Dermis microvascular lymphatic vessel endothelial cell (primary cell): Measurements from ENCODE around the gene RAVER1. TPM values are rescaled to one million over a fixed set of nuclear protein-coding genes. Genes with fewer than 3 reads are reported as not detected.
A peak's percentile ranks its signal among the peaks of the same experiment; 100 is the strongest.
"Not testable (repeated sequence)": the region's sequence is repeated elsewhere in the genome, so short reads cannot be mapped to it uniquely, and the experiment has no call there.

Experiments used
- DNase-seq, 2 donors: peaks; one replicate each; pipeline versions ENCODE4 v3.0.0 to v3.0.0-alpha.2; 2010; ENCODE audit warnings: low read depth in 2 of 2
- total RNA-seq: library from RNA; depleted of rRNA; stranded (reverse); fragments of >200 nt; gene quantifications from 2 replicates; pipeline ENCODE4 v1.2.1, GENCODE V29; 2014

RAVER1 gene
- total RNA-seq, 1 donor from 2014 or later = 5.4 TPM

DNA sequence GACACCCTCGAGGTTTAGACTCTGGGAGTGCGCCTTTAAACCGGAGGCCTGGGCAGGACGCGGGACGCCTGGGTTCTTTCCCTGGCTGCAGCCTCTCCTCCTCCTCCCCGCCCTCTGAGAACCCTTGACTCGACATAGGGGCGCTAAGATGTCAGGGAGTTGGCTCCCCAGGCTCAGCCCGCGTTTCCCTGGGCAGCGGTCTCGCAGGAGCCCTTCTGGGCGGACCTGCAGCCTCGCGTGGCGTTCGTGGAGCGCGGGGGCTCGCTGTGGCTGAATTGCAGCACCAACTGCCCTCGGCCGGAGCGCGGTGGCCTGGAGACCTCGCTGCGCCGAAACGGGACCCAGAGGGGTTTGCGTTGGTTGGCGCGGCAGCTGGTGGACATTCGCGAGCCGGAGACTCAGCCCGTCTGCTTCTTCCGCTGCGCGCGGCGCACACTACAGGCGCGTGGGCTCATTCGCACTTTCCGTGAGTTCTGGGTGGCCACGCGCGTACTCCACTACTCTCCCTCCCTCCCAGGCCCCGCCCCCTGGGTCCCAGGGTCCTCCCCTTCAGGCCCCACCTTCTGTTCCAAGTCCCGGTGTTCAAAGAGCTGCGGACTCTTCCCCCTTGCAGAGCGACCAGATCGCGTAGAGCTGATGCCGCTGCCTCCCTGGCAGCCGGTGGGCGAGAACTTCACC, 42.3 kb downstream of the RAVER1 start:
- DNase-seq = no peak

DNA sequence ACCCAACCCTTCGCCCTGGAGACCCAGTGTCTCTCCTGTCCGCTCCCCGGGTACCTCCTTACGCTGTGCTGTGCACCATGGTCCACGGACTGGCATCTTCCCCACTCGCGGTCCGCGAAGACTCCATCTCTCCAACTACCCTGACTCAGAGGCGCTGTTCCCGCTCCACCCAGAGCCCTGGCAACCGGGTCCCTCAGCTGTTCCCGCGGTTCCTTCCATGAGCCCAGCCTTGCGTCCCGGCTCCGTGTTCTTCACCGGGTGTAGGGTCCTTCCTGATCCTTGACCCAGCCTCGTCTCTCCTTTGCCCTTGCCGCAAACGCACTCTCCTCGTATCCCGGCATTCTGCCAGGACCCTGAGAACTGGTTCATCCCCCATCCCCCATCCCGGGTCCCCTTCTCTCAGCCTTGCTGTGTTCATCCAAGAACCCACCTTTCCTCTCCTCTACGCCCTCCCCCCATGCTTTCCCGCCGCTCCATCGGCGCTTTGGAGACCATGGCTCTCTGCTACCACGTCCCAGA, 42.9 kb downstream of the RAVER1 start:
- DNase-seq = no peak

DNA sequence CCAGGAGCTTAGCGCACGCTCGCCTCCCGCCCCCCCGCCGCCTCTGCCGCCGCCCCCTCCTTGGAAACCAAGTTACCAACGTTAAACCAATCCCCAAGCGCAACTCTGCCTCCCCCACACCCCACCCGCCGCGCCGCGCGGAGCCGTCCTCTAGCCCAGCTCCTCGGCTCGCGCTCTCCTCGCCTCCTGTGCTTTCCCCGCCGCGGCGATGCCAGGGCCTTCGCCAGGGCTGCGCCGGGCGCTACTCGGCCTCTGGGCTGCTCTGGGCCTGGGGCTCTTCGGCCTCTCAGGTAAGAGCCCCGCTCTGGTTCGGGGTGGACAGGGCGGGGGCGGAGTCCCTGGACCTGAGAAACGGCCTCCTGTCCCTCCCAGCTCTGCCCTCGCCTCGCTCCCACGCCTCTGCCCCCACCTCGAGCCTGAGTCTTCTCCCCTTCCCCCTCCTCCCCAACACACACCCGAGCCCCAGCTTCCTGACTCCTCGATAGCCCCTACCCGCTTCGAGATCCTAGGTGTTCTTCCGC, 43.4 kb downstream of the RAVER1 start, which contains the start of gene ICAM5:
Gene ICAM5 (plus strand): TSS at position 117 of the 521 bp plus-strand sequence. CDS start 92 bp downstream, at position 209.
- DNase-seq = no peak

DNA sequence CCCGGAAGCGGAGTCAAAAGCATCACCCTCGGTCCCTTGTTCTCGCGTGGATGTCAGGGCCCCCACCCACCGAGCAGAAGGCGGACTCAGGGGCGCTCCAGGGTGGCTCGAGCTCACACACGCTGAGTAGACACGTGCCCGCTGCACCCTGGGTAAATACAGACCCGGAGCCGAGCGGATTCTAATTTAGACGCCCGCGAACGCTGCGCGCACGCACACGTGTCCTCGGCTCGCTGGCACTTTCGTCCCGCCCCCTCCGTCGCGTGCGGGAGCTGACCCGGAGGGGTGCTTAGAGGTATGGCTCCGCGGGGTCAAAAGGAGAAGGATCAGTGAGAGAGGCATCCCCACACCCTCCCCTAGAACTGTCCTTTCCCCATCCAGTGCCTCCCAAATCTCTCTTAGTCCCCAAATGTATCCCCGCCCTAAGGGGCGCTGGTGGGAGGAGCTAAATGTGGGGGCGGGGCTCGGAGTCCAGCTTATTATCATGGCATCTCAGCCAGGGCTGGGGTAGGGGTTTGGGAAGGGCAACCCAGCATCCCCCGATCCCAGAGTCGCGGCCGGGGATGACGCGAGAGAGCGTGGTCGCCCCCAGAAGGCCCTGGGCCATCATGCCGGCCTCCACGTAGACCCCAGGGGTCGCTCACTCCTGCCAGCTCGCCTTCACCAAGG, 44.0 kb downstream of the RAVER1 start:
- DNase-seq = peak in 1 of 2 donors; percentile 35

DNA sequence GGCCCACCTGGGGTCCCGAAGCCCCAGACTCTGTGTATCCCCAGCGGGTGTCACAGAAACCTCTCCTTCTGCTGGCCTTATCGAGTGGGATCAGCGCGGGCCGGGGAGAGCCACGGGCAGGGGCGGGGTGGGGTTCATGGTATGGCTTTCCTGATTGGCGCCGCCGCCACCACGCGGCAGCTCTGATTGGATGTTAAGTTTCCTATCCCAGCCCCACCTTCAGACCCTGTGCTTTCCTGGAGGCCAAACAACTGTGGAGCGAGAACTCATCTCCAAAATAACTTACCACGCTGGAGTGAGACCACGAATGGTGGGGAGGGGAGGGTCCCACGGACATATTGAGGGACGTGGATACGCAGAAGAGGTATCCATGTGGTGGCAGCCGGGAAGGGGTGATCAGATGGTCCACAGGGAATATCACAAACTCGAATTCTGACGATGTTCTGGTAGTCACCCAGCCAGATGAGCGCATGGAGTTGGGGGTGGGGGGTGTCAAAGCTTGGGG, 44.6 kb downstream of the RAVER1 start:
- peak in 1 of 2 donors; percentile 66 for DNase-seq

DNA sequence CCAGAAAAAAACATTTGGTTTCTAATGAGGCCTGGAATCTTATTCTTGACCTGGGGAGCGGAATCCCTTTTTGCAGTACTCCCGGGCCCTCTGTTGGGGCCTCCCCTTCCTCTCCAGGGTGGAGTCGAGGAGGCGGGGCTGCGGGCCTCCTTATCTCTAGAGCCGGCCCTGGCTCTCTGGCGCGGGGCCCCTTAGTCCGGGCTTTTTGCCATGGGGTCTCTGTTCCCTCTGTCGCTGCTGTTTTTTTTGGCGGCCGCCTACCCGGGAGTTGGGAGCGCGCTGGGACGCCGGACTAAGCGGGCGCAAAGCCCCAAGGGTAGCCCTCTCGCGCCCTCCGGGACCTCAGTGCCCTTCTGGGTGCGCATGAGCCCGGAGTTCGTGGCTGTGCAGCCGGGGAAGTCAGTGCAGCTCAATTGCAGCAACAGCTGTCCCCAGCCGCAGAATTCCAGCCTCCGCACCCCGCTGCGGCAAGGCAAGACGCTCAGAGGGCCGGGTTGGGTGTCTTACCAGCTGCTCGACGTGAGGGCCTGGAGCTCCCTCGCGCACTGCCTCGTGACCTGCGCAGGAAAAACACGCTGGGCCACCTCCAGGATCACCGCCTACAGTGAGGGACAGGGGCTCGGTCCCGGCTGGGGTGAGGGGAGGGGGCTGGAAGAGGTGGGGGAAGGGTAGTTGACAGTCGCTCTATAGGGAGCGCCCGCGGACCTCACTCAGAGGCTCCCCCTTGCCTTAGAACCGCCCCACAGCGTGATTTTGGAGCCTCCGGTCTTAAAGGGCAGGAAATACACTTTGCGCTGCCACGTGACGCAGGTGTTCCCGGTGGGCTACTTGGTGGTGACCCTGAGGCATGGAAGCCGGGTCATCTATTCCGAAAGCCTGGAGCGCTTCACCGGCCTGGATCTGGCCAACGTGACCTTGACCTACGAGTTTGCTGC, 46.3 kb downstream of the RAVER1 start, which contains the start of gene ICAM4:
Gene ICAM4 (plus strand): TSS at position 153 of the 935 bp plus-strand sequence. CDS start 58 bp downstream, at position 211.
- DNase-seq = peak in 1 of 2 donors; percentile 46

DNA sequence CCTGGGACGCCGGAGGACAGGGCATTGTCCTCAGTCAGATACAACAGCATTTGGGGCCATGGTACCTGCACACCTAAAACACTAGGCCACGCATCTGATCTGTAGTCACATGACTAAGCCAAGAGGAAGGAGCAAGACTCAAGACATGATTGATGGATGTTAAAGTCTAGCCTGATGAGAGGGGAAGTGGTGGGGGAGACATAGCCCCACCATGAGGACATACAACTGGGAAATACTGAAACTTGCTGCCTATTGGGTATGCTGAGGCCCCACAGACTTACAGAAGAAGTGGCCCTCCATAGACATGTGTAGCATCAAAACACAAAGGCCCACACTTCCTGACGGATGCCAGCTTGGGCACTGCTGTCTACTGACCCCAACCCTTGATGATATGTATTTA, 47.9 kb downstream of the RAVER1 start:
- DNase-seq = no peak

DNA sequence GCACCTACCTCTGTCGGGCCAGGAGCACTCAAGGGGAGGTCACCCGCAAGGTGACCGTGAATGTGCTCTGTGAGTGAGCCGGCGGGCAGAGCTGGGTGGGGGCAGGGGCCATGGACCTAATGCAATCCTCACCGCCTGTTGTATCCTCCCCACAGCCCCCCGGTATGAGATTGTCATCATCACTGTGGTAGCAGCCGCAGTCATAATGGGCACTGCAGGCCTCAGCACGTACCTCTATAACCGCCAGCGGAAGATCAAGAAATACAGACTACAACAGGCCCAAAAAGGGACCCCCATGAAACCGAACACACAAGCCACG, 48.4 kb downstream of the RAVER1 start:
- no peak for DNase-seq

DNA sequence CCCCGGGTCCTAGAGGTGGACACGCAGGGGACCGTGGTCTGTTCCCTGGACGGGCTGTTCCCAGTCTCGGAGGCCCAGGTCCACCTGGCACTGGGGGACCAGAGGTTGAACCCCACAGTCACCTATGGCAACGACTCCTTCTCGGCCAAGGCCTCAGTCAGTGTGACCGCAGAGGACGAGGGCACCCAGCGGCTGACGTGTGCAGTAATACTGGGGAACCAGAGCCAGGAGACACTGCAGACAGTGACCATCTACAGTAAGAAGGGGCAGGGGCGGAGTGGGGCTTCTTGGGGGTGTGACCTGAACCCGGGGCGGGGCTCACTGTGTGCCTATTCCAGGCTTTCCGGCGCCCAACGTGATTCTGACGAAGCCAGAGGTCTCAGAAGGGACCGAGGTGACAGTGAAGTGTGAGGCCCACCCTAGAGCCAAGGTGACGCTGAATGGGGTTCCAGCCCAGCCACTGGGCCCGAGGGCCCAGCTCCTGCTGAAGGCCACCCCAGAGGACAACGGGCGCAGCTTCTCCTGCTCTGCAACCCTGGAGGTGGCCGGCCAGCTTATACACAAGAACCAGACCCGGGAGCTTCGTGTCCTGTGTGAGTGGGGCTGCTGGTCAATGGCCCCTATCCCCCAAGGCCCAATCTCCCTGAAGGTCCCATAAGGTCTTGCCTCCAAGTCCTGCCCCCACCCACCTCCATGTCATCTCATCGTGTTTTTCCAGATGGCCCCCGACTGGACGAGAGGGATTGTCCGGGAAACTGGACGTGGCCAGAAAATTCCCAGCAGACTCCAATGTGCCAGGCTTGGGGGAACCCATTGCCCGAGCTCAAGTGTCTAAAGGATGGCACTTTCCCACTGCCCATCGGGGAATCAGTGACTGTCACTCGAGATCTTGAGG, 49.0 kb downstream of the RAVER1 start:
- no peak for DNase-seq

DNA sequence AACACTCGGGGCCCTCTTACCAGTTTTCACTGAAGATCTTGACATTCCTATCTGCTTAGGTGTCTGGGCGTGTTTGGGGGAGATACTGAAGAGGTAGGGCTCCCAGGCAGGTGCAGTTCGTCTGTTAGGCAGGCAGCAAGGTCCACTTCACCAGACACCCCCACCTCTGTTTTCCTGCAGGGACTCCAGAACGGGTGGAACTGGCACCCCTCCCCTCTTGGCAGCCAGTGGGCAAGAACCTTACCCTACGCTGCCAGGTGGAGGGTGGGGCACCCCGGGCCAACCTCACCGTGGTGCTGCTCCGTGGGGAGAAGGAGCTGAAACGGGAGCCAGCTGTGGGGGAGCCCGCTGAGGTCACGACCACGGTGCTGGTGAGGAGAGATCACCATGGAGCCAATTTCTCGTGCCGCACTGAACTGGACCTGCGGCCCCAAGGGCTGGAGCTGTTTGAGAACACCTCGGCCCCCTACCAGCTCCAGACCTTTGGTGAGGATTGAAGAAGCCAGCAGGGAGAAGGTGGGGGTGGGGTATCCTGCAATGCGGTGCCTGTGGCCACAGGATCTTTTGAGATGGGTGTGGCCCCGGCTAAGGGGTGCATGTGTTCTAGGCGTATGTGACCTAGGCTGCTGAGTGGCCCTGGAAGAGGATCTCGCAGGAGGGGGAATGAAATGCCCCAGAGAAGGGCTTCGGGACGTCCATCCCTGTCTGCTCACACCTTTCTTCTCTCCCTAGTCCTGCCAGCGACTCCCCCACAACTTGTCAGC, 49.8 kb downstream of the RAVER1 start:
- no peak for DNase-seq

DNA sequence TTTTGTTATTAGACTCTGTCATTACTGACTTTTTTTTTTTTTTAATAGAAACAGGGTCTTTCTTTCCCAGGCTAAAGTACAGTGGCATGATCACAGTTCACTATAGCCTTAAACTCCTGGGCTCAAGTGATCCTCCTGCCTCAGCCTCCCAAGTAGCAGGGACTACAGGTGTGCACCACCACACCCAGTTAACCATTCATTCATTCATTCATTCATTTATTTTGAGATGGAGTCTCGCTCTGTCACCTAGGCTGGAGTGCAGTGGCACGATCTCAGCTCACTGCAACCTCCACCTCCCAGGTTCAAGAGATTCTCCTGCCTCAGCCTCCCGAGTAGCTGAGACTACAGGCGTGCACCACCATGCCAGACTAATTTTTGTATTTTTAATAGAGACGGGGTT, 51.3 kb downstream of the RAVER1 start:
- not testable (repeated sequence) for DNase-seq

DNA sequence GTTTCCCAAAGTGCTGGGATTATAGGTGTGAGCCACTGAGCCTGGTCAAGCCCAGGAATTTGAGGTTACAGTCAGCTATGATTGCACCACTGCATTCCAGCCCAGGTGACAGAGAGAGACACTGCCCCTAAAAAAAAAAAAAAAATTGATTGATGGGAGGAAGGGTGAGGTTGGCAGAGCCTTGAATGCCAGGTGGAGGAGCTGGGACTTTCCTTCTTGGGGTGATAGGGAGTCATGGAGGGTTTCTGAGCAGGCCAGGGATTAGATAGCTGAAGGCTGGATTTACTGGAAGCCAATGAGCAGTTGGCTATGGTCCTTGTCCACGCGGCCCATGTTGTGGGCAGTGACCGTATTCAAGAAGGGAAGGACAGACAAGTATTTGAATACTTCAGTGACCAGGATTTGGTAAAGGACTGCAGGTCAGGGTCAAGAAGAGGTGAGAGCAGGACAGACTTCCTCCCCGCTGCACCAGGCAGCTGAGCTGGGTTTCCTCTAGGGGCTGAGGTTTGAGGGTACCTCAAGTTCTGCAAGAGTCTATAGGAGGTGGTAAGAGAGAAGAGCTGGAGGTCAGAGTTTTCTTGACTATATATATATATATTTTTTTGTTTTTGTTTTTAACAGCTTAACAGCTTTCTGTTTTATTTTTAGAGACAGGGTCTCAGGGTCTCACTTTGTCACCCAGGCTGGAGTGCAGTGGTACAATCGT, 53.4 kb downstream of the RAVER1 start:
- DNase-seq = no peak

DNA sequence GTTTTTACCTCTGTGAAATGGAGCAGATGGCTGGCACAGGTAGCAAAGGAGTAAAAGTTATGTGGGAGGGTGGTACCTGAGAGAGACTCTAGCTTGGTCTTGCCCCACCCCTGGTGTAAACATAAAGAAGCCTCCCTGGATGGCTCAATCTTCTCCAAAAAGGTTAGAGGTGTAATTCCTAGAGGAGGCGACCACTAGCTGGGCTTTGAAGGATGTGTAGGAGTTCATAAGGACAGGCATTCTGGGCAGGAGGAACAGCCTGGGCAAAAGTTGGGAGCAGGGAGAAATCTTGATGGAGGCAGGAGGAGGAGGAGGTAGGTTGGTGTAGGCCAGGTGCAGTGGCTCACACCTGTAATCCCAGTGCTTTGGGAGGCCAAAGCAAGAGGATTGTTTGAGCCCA, 54.4 kb downstream of the RAVER1 start:
- DNase-seq = no peak

DNA sequence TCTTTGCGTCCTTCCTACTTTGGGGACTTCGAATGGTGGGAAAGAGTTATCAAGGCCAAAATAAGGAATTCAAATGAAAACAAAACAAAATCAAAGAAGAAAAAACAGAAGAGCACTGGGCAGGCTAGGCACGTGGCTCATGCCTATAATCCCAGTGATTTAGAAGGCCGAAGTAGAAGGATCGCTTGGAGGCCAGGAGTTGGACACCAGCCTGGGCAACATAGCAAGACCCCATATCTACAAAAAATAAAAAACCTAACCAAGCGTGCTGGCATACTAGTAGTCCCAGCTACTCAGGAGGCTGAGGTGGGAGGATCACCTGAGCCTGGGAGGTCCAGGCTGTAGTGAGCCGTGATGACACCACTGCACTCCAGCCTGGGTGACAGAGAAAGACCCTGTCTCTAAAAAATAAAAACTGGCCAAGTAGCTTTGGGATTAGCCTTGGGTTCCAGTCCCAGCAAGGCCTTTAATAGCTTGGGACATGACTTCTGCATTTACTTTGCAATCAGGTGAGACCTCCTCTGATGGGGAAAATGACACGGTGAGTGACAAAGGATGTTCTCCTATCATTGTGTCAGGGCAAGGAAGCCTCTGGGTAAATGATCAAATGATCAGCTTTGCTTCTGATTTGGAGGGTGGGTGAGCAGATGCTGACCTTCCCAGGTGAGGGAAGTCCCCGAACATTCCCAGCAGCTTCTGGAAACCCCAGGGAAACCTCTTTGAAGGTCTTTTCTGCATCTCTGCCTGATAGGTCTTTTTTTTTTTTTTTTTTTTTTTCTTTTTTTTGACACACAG, 55.3 kb downstream of the RAVER1 start:
- DNase-seq = no peak

DNA sequence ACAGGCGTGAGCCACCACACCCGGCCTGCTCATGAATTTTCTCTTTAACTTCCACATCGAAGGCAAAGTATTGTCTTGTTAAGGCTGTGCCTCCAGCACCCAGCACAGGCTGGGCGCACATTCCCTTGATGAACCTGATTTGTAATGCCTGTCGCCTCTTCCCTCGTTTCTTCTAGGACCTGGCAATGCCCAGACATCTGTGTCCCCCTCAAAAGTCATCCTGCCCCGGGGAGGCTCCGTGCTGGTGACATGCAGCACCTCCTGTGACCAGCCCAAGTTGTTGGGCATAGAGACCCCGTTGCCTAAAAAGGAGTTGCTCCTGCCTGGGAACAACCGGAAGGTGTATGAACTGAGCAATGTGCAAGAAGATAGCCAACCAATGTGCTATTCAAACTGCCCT, 58.7 kb downstream of the RAVER1 start:
- DNase-seq = no peak

DNA sequence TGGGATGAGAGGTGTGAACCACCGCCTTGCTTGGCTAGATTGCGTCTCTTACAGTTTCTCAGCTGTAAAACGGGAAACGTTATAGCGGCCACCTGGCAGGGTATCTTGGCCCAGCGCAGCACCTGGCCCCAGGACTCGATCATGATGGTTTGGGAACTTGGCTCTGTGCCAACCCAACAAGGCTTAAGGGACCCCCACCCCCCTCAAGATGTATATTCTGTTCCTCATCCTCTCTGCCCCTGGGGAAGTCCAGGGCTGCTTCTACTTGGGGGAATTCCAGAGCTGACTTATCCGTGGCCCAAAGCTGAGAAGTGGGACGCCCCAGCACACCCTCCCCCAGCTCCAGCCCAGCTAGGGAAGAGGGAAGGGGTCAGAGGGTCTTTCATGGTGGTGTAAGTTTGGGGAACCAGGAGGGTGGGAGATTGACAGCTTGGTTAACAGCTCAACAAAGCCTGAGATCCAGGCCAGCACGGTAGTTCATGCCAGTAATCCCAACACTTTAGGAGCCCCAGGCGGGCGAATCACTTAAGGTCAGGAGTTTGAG, 61.7 kb downstream of the RAVER1 start:
- peak in 1 of 2 donors; percentile 49 for DNase-seq

DNA sequence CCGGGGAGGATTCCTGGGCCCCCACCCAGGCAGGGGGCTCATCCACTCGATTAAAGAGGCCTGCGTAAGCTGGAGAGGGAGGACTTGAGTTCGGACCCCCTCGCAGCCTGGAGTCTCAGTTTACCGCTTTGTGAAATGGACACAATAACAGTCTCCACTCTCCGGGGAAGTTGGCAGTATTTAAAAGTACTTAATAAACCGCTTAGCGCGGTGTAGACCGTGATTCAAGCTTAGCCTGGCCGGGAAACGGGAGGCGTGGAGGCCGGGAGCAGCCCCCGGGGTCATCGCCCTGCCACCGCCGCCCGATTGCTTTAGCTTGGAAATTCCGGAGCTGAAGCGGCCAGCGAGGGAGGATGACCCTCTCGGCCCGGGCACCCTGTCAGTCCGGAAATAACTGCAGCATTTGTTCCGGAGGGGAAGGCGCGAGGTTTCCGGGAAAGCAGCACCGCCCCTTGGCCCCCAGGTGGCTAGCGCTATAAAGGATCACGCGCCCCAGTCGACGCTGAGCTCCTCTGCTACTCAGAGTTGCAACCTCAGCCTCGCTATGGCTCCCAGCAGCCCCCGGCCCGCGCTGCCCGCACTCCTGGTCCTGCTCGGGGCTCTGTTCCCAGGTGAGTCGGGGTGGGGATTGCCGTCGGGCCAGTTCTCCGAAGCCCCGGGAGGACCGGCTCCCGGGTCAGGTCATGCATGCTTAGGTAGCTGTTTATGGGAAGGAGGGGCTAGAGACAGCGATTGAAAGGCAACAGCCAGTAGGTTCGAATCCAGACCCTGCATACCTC, 62.5 kb downstream of the RAVER1 start, which contains the start of gene ICAM1:
Gene ICAM1 (plus strand): TSS at position 505 of the 779 bp plus-strand sequence. CDS start 40 bp downstream, at position 545.
- DNase-seq = peak; percentile 92 to 95
